Measurements from ENCODE around the gene SMAD3.
"Not testable (repeated sequence)": the region's sequence is repeated elsewhere in the genome, so short reads cannot be mapped to it uniquely, and the experiment has no call there.

SMAD3 gene

GRCh38 chr15:67064607-67065530, 533 bp upstream of the SMAD3 start:
- no peak for DNase-seq

GRCh38 chr15:67066041-67066958, 898 bp downstream of the SMAD3 start:
- no peak for DNase-seq

- DNase-seq, result peak; percentile 27
Measured at GRCh38 chr15:67066959-67067853, 1.8 kb downstream of the SMAD3 start.

- no peak for DNase-seq
Measured at GRCh38 chr15:67067930-67068551, 2.6 kb downstream of the SMAD3 start.

GRCh38 chr15:67068710-67069400, 3.5 kb downstream of the SMAD3 start:
- no peak for DNase-seq

- no peak for DNase-seq
Measured at GRCh38 chr15:67070150-67070549, 4.7 kb downstream of the SMAD3 start.

GRCh38 chr15:67070892-67071664, 5.7 kb downstream of the SMAD3 start:
- no peak for DNase-seq

- DNase-seq, result no peak
Measured at GRCh38 chr15:67072442-67072841, 7.0 kb downstream of the SMAD3 start.

GRCh38 chr15:67072958-67073357, 7.6 kb downstream of the SMAD3 start:
- no peak for DNase-seq

GRCh38 chr15:67074886-67075229, 9.5 kb downstream of the SMAD3 start:
- no peak for DNase-seq

- not testable (repeated sequence) for DNase-seq
Measured at GRCh38 chr15:67075555-67076135, 10.2 kb downstream of the SMAD3 start.

- DNase-seq, result no peak
Measured at GRCh38 chr15:67076147-67076843, 10.9 kb downstream of the SMAD3 start.

- no peak for DNase-seq
Measured at GRCh38 chr15:67077641-67078215, 12.3 kb downstream of the SMAD3 start.

- DNase-seq, result no peak
Measured at GRCh38 chr15:67079361-67079760, 14.0 kb downstream of the SMAD3 start.

GRCh38 chr15:67080118-67080899, 14.9 kb downstream of the SMAD3 start:
- no peak for DNase-seq

- no peak for DNase-seq
Measured at GRCh38 chr15:67080900-67081431, 15.6 kb downstream of the SMAD3 start.

GRCh38 chr15:67082007-67082536, 16.7 kb downstream of the SMAD3 start:
- DNase-seq, result no peak

Data from NCI-H2171 (cell line).